Keratinocyte (primary cell): ENCODE results near the gene MICALL1.

Experiments used
- CTCF ChIP-seq, 3 experiments: IDR thresholded peaks in 1 of 3; conservative IDR thresholded peaks in 1 of 3; optimal IDR thresholded peaks in 1 of 3; 2 replicates in 2 of 3; 3 replicates in 1 of 3; pipeline versions ENCODE3 to v1.5.1; 2011; ENCODE audit warnings: low read length in 3 of 3, mild to moderate bottlenecking in 3 of 3, moderate library complexity in 2 of 3, control low read depth in 1 of 3, inconsistent platforms in 1 of 3; ENCODE audit not compliant: insufficient read depth in 2 of 3; ENCODE audit errors: extremely low read depth in 1 of 3
- EZH2 ChIP-seq: IDR thresholded peaks from one replicate; pipeline ENCODE4 v1.6.1; 2012; ENCODE audit warnings: inconsistent platforms, mild to moderate bottlenecking, low read length, moderate library complexity

- TF ChIP-seq CTCF (optimal IDR thresholded peaks at IDR 0.05 in 1 of 3, IDR thresholded peaks at IDR 0.05 in 1 of 3, conservative IDR thresholded peaks at IDR 0.05 in 1 of 3; ENCODE audit: extremely low read depth in 1 of 3, insufficient read depth in 2 of 3, low read length in 3 of 3) = no peak
- TF ChIP-seq EZH2 = no peak
Measured at GRCh38 chr22:37910890-37911672, 5.0 kb downstream of the MICALL1 start.
